GM12878 (cell line): Measurements from ENCODE around the gene MSRB2. TPM values are rescaled to one million over a fixed set of nuclear protein-coding genes. Genes with fewer than 3 reads are reported as not detected.
"Not testable (repeated sequence)": the region's sequence is repeated elsewhere in the genome, so short reads cannot be mapped to it uniquely, and the experiment has no call there.

Source experiments
- ATAC-seq: fragments of 200-7000 bp; cut with Tn5 transposase; 3 replicates; pipeline ENCODE4 v1.9.1; 2020; ENCODE audit warnings: mild to moderate bottlenecking, moderate library complexity
- BruUV-seq: library from RNA; stranded (reverse); fragments of 400-500 nt; replicated peaks from 2 replicates; lab custom pipeline; 2021; lab: Mats Ljungman, UMichigan
- CTCF ChIA-PET: fragments of 300-600 bp; sonication (Branson Sonifier 250); formaldehyde crosslinking; extraction: SDS; loops from one replicate; lab custom pipeline; 2021; ENCODE audit warnings: inconsistent platforms; lab: Yijun Ruan, JAX
- POLR2A ChIA-PET: fragments of 350-600 bp; formaldehyde crosslinking; extraction: SDS; loops from one replicate; lab custom pipeline; 2021; ENCODE audit warnings: inconsistent platforms; lab: Charles Lee
- RAD21 ChIA-PET: fragments of 300-600 bp; sonication (Branson Sonifier 250); formaldehyde crosslinking; loops from one replicate; lab custom pipeline; 2023; ENCODE audit warnings: antibody characterized with exemption; ENCODE audit not compliant: unreplicated experiment; lab: Charles Lee
- SMC1A ChIA-PET: fragments of 300-600 bp; sonication (Branson Sonifier 250); formaldehyde crosslinking; loops from one replicate; lab custom pipeline; 2023; ENCODE audit not compliant: unreplicated experiment, uncharacterized antibody; lab: Charles Lee
- DNase-seq: peaks from one replicate; pipeline ENCODE4 v3.0.0-alpha.2; 2011; ENCODE audit warnings: low read depth, low spot score
- FAIRE-seq: peaks from 3 replicates; lab custom pipeline; 2011; peaks lifted over from hg19 to GRCh38; lab: Jason Lieb, UNC
- H2AFZ ChIP-seq: 2 replicates; pipeline ENCODE4 v1.6.0; 2011; ENCODE audit warnings: low read depth, low read length, control low read depth; ENCODE audit not compliant: control insufficient read depth
- H3K27ac ChIP-seq: 2 replicates; pipeline ENCODE4 v1.5.1; 2011; ENCODE audit warnings: control low read depth; ENCODE audit not compliant: control insufficient read depth, insufficient read depth
- H3K27me3 ChIP-seq, 2 experiments: replicated peaks in 1 of 2; 2 replicates each; pipeline versions ENCODE4 v1.6.0 to v1.6.1; 2011; ENCODE audit warnings: low read length in 1 of 2; ENCODE audit not compliant: control insufficient read depth in 2 of 2, insufficient read depth in 2 of 2
- H3K36me3 ChIP-seq, 2 experiments: 2 replicates each; pipeline ENCODE4 v1.5.1; 2011; ENCODE audit warnings: low read length in 1 of 2; ENCODE audit not compliant: control insufficient read depth in 2 of 2, insufficient read depth in 2 of 2
- H3K4me1 ChIP-seq: 2 replicates; pipeline ENCODE4 v1.6.1; 2011; ENCODE audit warnings: mild to moderate bottlenecking, low read length, moderate library complexity, mixed read lengths; ENCODE audit not compliant: control insufficient read depth, insufficient read depth
- H3K4me2 ChIP-seq: 2 replicates; pipeline ENCODE4 v1.6.0; 2011; ENCODE audit warnings: control low read depth; ENCODE audit not compliant: control insufficient read depth, insufficient read depth
- H3K4me3 ChIP-seq: fragments of 200-600 bp; sonication (generic); 2 replicates; pipeline ENCODE4 v1.5.1; 2016
- H3K79me2 ChIP-seq: 2 replicates; pipeline ENCODE4 v1.6.0; 2011; ENCODE audit warnings: low read length; ENCODE audit not compliant: control insufficient read depth, insufficient read depth
- H3K9ac ChIP-seq: 2 replicates; pipeline ENCODE4 v1.8.0; 2011; ENCODE audit warnings: low read length, control low read depth, mixed read lengths; ENCODE audit not compliant: control insufficient read depth, insufficient read depth
- H3K9me3 ChIP-seq: replicated peaks from 3 replicates; pipeline ENCODE4 v1.5.1; 2011; ENCODE audit warnings: mild to moderate bottlenecking, low read length; ENCODE audit not compliant: control insufficient read depth, insufficient read depth
- H4K20me1 ChIP-seq: 2 replicates; pipeline ENCODE4 v1.6.0; 2011; ENCODE audit not compliant: control insufficient read depth, insufficient read depth
- ATF7 ChIP-seq: fragments of 450-650 bp; IDR thresholded peaks from 2 replicates; pipeline ENCODE4 v1.6.1; 2016; ENCODE audit warnings: low read depth, mild to moderate bottlenecking
- CREB1 ChIP-seq: IDR thresholded peaks from 2 replicates; pipeline ENCODE4 v1.6.1; 2012; ENCODE audit warnings: low read depth, mild to moderate bottlenecking, inconsistent platforms
- ESRRA ChIP-seq: IDR thresholded peaks from 2 replicates; pipeline ENCODE4 v1.6.1; 2012; ENCODE audit warnings: mild to moderate bottlenecking, low read length, improper control_type of control experiment
- FOXK2 ChIP-seq: fragments of 450-650 bp; IDR thresholded peaks from 2 replicates; pipeline ENCODE4 v1.6.1; 2017; ENCODE audit warnings: mild to moderate bottlenecking, moderate library complexity
- FOXM1 ChIP-seq: IDR thresholded peaks from 2 replicates; pipeline ENCODE4 v1.6.1; 2012; ENCODE audit warnings: low read depth, mild to moderate bottlenecking, inconsistent platforms, low read length, moderate library complexity
- MTA2 ChIP-seq: fragments of 450-650 bp; IDR thresholded peaks from 2 replicates; pipeline ENCODE4 v1.6.1; 2016; ENCODE audit warnings: low read depth, mild to moderate bottlenecking, moderate library complexity
- SIX5 ChIP-seq: IDR thresholded peaks from 2 replicates; pipeline ENCODE4 v1.6.1; 2011; ENCODE audit warnings: mild to moderate bottlenecking, low read depth, low read length, moderate library complexity; ENCODE audit not compliant: severe bottlenecking
- SP1 ChIP-seq: IDR thresholded peaks from one replicate; pipeline ENCODE4 v1.6.1; 2011; ENCODE audit warnings: low read depth, low read length
- WGBS: methylation state at CpG from one replicate; pipeline ENCODE4 v1.1.6; 2016; ENCODE audit warnings: low lambda C conversion rate; ENCODE audit not compliant: insufficient replicate concordance, insufficient coverage; ENCODE audit errors: missing lambda C conversion rate; 5-methylcytosine and 5-hydroxymethylcytosine counted together
- in situ Hi-C: fragments of 300-500 bp; cut with MboI; formaldehyde crosslinking; loops from 9 replicates; pipeline ENCODE4 v1.14.3; 2018; ENCODE audit warnings: mixed read lengths
- intact Hi-C: fragments of 100-400 bp; cut with micrococcal nuclease; formaldehyde crosslinking; loops from one replicate; pipeline ENCODE4 v1.14.2; 2022; ENCODE audit not compliant: unreplicated experiment
- polyA plus RNA-seq, 11 experiments: library from polyadenylated mRNA; depleted of rRNA in 4 of 11; unstranded in 6 of 11; stranded (reverse) in 5 of 11; fragments of >200 nt; fragmentation: Nextera tagmentation in 4 of 11; fragmentation: Illumina TruSeq in 1 of 11; extraction: Ambion mirVana in 4 of 11; extraction: Trizol in 1 of 11; gene quantifications; 1 replicate in 1 of 11; 2 replicates in 10 of 11; pipeline versions ENCODE4 v1.2.1 to v1.2.3, GENCODE V29; 2011 to 2016; ENCODE audit warnings: inconsistent platforms in 2 of 11, missing spikeins in 2 of 11, low read depth in 1 of 11
- total RNA-seq, 4 experiments: library from RNA; depleted of rRNA in 3 of 4; stranded (reverse); fragments of >200 nt in 3 of 4; fragmentation: Illumina TruSeq in 1 of 4; extraction: Trizol in 1 of 4; gene quantifications; 2 replicates each; pipeline versions ENCODE4 v1.2.1 to v1.2.3, GENCODE V29; 2013 to 2021
- TF ChIP-seq, protein P1 (sequence below): IDR thresholded peaks from 2 replicates; pipeline ENCODE4 v1.6.1; 2012; ENCODE audit warnings: mild to moderate bottlenecking, low read depth, low read length
- TF ChIP-seq, protein P2 (sequence below): fragments of 450-650 bp; IDR thresholded peaks from 2 replicates; pipeline ENCODE4 v1.6.1; 2017; ENCODE audit warnings: borderline replicate concordance
- TF ChIP-seq, protein P3 (sequence below): fragments of 450-650 bp; IDR thresholded peaks from 2 replicates; pipeline ENCODE4 v1.6.1; 2014; ENCODE audit warnings: mild to moderate bottlenecking

Gene MSRB2
- total and polyA plus RNA-seq, 10 of the 15 experiments (the other 5 are each of a cell fraction or from before 2014, with no cell fraction given) = 1.5 to 18.6 (median 6.2) TPM

DNA sequence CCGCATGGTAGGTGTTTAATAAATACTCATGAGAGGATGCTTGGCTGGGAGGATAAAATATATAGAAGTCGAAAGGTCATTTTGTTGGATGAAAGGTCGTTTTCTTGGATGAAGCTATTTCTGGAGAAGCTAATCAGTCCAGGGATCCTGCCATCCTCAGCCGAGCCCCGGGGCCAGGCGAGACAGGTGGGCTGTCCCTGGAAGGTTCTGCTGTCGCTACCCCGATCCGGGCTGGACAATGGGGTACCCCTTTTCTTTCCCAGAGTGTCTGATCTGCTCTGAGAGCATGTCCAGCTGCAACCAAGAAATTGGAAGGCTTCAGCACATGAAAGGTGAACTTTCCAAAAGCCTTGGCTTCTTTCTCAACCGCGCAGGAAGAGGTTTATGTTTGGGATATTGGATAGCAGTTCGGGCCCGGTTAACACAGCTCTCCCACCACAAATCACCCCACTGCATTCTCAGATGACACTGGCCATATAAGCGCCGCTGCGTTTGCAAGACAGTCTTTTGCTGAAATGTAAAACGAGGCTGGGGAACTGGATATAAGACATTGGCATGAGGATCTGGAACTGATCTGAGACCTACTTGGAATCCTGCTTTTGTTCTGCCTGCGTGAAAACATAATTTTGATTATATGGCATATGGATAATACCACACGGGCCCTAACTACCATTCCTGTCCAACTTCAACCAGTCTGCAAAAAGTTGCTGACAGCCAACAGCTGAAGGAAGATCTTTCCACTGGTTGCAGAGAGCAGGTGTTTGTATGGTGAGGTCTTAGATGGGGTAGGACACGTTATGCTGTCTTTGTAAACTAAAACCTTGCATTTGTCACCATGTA lies 31.2 kb upstream of the MSRB2 start (continued):
- TF ChIP-seq, protein P1, sequence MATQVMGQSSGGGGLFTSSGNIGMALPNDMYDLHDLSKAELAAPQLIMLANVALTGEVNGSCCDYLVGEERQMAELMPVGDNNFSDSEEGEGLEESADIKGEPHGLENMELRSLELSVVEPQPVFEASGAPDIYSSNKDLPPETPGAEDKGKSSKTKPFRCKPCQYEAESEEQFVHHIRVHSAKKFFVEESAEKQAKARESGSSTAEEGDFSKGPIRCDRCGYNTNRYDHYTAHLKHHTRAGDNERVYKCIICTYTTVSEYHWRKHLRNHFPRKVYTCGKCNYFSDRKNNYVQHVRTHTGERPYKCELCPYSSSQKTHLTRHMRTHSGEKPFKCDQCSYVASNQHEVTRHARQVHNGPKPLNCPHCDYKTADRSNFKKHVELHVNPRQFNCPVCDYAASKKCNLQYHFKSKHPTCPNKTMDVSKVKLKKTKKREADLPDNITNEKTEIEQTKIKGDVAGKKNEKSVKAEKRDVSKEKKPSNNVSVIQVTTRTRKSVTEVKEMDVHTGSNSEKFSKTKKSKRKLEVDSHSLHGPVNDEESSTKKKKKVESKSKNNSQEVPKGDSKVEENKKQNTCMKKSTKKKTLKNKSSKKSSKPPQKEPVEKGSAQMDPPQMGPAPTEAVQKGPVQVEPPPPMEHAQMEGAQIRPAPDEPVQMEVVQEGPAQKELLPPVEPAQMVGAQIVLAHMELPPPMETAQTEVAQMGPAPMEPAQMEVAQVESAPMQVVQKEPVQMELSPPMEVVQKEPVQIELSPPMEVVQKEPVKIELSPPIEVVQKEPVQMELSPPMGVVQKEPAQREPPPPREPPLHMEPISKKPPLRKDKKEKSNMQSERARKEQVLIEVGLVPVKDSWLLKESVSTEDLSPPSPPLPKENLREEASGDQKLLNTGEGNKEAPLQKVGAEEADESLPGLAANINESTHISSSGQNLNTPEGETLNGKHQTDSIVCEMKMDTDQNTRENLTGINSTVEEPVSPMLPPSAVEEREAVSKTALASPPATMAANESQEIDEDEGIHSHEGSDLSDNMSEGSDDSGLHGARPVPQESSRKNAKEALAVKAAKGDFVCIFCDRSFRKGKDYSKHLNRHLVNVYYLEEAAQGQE = no peak
- TF ChIP-seq FOXM1 = no peak
- no peak for TF ChIP-seq ATF7
- no peak for TF ChIP-seq SIX5
- no peak for TF ChIP-seq ESRRA
- TF ChIP-seq, protein P2, sequence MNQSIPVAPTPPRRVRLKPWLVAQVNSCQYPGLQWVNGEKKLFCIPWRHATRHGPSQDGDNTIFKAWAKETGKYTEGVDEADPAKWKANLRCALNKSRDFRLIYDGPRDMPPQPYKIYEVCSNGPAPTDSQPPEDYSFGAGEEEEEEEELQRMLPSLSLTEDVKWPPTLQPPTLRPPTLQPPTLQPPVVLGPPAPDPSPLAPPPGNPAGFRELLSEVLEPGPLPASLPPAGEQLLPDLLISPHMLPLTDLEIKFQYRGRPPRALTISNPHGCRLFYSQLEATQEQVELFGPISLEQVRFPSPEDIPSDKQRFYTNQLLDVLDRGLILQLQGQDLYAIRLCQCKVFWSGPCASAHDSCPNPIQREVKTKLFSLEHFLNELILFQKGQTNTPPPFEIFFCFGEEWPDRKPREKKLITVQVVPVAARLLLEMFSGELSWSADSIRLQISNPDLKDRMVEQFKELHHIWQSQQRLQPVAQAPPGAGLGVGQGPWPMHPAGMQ = no peak
- no peak for TF ChIP-seq FOXK2
- TF ChIP-seq CREB1 = no peak
- TF ChIP-seq SP1 = no peak
- TF ChIP-seq, protein P3, sequence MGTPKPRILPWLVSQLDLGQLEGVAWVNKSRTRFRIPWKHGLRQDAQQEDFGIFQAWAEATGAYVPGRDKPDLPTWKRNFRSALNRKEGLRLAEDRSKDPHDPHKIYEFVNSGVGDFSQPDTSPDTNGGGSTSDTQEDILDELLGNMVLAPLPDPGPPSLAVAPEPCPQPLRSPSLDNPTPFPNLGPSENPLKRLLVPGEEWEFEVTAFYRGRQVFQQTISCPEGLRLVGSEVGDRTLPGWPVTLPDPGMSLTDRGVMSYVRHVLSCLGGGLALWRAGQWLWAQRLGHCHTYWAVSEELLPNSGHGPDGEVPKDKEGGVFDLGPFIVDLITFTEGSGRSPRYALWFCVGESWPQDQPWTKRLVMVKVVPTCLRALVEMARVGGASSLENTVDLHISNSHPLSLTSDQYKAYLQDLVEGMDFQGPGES = no peak
- TF ChIP-seq MTA2 = no peak

DNA sequence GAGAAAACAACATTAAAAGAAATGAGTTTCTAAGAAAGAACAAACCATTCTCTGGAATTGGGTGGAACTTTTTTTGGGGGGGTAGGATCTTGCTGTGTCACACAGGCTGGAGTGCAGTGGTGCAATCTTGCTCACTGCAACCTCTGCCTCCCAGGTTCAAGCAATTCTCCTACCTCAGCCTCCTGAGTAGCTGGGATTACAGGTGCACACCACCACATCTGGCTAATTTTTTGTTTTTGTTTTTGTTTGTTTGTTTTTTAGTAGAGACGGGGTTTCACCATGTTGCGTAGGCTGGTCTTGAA lies 30.6 kb upstream of the MSRB2 start:
- POLR2A ChIA-PET, BruUV-seq, in situ Hi-C loops, H3K36me3 ChIP-seq, ATAC-seq, H4K20me1 ChIP-seq, RAD21 ChIA-PET, H3K9ac ChIP-seq, H3K79me2 ChIP-seq, DNase-seq, H3K4me2 ChIP-seq, SMC1A ChIA-PET, H3K4me3 ChIP-seq, H3K4me1 ChIP-seq, H3K27ac ChIP-seq, H3K9me3 ChIP-seq, H2AFZ ChIP-seq, FAIRE-seq, CTCF ChIA-PET, H3K27me3 ChIP-seq: not testable (repeated sequence)
- WGBS = 54% methylated on average over 2 of the region's 2 CpGs
- intact Hi-C loops = loop anchor here (5.0 to 10.0 kb wide), 2 partner anchors 490 to 812 kb away; no protein-coding TSS in a partner anchor
